ENCODE measurements around the gene SKP1. TPM values are rescaled to one million over a fixed set of nuclear protein-coding genes. Genes with fewer than 3 reads are reported as not detected.

Gene SKP1
- total and polyA plus RNA-seq, 9 of the 15 experiments (the other 6 are each of a cell fraction or from before 2014, with no cell fraction given): 301 to 2,109 (median 639) TPM

DNA sequence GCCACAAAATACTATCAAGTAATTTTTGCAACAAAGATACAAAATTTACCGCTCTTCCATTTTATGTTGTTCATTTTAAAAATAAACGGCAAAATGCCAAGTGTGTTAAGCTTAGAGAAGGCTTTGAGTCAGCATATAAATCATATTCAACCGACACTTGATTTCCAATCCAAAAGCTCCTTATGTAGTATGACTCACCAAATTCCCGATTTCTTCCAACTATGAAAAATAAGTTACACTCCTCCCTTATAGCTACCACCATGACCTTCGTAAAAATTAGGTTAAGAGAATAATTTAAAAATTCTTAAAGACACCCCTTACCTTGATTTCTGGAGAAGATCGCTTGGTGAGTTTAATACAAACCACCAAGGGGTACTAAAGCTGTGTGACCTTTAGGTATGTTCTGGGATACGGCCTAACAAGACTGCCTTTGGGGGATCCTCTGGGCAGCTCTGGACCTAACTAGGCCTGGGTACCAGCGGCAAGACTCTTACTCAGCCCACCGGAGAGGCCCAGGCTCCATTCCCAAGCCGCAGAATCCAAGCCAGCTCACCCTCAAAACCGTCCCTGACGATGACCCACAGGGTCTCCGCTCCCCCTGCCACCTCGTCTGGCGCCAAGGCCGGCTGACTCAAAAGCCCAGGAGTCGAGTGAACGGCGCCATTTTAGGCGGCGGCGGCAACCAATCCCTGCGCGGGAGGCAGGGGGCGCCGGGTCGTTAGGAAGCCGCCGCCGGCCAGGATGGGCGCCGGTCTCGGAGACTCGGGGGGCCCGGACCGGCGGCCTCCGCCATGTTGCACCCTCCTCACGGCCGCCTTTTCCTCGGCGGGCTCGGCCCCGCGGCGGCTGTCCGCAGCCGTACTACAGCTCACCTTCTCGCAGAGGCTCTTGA lies 48.4 kb upstream of the SKP1 start (continued):
- TF ChIP-seq NFXL1 (CRISPR knock-in tag; IDR thresholded peaks at IDR 0.05) (no peak), RB1 (IDR thresholded peaks at IDR 0.05; ENCODE audit: low read depth) (peak; percentile 26; the same call in 1 of the 2 replicates), JUN (IDR thresholded peaks at IDR 0.05; ENCODE audit: borderline replicate concordance, low read depth, low read length) (no peak), JUN (CRISPR knock-in tag; IDR thresholded peaks at IDR 0.05; ENCODE audit: borderline replicate concordance) (0 out of 2 replicates have a peak, but pooled peaks have one; percentile 28), C11orf30 (IDR thresholded peaks at IDR 0.05; ENCODE audit: low read depth) (peak; percentile 30), ZNF316 (IDR thresholded peaks at IDR 0.05) (peak; percentile 71), SAP30 (IDR thresholded peaks at IDR 0.05; ENCODE audit: borderline replicate concordance, insufficient read depth, low read depth, low read length, poor library complexity, severe bottlenecking) (peak; percentile 63), HMGN3 (IDR thresholded peaks at IDR 0.05; ENCODE audit: borderline replicate concordance, extremely low read depth, insufficient read length, low read depth, low read length) (peak; percentile 63), NFYB (IDR thresholded peaks at IDR 0.05; ENCODE audit: extremely low read depth, insufficient read length) (peak; percentile 18), MEIS2 (IDR thresholded peaks at IDR 0.05; ENCODE audit: partially characterized antibody) (peak; percentile 81), MAFG (tag; conservative IDR thresholded peaks at IDR 0.05) (peak; percentile 31), ZNF644 (tag; IDR thresholded peaks at IDR 0.05; ENCODE audit: low read depth) (0 out of 2 replicates have a peak, but pooled peaks have one; percentile 58), ESRRA (IDR thresholded peaks at IDR 0.05; ENCODE audit: borderline replicate concordance, low read depth) (0 out of 2 replicates have a peak, but pooled peaks have one; percentile 29)
- TF ChIP-seq, protein P1, sequence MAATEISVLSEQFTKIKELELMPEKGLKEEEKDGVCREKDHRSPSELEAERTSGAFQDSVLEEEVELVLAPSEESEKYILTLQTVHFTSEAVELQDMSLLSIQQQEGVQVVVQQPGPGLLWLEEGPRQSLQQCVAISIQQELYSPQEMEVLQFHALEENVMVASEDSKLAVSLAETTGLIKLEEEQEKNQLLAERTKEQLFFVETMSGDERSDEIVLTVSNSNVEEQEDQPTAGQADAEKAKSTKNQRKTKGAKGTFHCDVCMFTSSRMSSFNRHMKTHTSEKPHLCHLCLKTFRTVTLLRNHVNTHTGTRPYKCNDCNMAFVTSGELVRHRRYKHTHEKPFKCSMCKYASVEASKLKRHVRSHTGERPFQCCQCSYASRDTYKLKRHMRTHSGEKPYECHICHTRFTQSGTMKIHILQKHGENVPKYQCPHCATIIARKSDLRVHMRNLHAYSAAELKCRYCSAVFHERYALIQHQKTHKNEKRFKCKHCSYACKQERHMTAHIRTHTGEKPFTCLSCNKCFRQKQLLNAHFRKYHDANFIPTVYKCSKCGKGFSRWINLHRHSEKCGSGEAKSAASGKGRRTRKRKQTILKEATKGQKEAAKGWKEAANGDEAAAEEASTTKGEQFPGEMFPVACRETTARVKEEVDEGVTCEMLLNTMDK (IDR thresholded peaks at IDR 0.05; ENCODE audit: borderline replicate concordance, insufficient read depth, low read depth, low read length, poor library complexity, severe bottlenecking): peak; percentile 31
- TF ChIP-seq, protein P2, sequence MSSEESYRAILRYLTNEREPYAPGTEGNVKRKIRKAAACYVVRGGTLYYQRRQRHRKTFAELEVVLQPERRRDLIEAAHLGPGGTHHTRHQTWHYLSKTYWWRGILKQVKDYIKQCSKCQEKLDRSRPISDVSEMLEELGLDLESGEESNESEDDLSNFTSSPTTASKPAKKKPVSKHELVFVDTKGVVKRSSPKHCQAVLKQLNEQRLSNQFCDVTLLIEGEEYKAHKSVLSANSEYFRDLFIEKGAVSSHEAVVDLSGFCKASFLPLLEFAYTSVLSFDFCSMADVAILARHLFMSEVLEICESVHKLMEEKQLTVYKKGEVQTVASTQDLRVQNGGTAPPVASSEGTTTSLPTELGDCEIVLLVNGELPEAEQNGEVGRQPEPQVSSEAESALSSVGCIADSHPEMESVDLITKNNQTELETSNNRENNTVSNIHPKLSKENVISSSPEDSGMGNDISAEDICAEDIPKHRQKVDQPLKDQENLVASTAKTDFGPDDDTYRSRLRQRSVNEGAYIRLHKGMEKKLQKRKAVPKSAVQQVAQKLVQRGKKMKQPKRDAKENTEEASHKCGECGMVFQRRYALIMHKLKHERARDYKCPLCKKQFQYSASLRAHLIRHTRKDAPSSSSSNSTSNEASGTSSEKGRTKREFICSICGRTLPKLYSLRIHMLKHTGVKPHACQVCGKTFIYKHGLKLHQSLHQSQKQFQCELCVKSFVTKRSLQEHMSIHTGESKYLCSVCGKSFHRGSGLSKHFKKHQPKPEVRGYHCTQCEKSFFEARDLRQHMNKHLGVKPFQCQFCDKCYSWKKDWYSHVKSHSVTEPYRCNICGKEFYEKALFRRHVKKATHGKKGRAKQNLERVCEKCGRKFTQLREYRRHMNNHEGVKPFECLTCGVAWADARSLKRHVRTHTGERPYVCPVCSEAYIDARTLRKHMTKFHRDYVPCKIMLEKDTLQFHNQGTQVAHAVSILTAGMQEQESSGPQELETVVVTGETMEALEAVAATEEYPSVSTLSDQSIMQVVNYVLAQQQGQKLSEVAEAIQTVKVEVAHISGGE (CRISPR knock-in tag; IDR thresholded peaks at IDR 0.05): no peak
- TF ChIP-seq, protein P3, sequence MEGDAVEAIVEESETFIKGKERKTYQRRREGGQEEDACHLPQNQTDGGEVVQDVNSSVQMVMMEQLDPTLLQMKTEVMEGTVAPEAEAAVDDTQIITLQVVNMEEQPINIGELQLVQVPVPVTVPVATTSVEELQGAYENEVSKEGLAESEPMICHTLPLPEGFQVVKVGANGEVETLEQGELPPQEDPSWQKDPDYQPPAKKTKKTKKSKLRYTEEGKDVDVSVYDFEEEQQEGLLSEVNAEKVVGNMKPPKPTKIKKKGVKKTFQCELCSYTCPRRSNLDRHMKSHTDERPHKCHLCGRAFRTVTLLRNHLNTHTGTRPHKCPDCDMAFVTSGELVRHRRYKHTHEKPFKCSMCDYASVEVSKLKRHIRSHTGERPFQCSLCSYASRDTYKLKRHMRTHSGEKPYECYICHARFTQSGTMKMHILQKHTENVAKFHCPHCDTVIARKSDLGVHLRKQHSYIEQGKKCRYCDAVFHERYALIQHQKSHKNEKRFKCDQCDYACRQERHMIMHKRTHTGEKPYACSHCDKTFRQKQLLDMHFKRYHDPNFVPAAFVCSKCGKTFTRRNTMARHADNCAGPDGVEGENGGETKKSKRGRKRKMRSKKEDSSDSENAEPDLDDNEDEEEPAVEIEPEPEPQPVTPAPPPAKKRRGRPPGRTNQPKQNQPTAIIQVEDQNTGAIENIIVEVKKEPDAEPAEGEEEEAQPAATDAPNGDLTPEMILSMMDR (IDR thresholded peaks at IDR 0.05 in 2 of 3, conservative IDR thresholded peaks at IDR 0.05 in 1 of 3; ENCODE audit: insufficient read depth in 2 of 3, low read depth in 1 of 3, low read length in 3 of 3): peak in 2 of 3 experiments; percentile 2 to 20; a peak in 3 of 6 replicates

All from K562 (cell line).